Effector memory CD4-positive, alpha-beta T cell (primary cell): ENCODE results near the gene KCND1.

ENCODE experiments used
- DNase-seq, 3 donors: peaks; one replicate each; pipeline ENCODE4 v3.0.0-alpha.2; 2020
- H3K27ac ChIP-seq: 2 replicates; pipeline ENCODE4 v1.7.0; 2013; ENCODE audit warnings: mild to moderate bottlenecking, low read length, moderate library complexity; ENCODE audit not compliant: insufficient read depth, poor library complexity, severe bottlenecking
- H3K27me3 ChIP-seq: replicated peaks from 2 replicates; pipeline ENCODE4 v1.7.0; 2013; ENCODE audit warnings: mild to moderate bottlenecking, low read length; ENCODE audit not compliant: insufficient read depth, control insufficient read depth, poor library complexity, severe bottlenecking
- H3K36me3 ChIP-seq: 2 replicates; pipeline ENCODE4 v1.7.0; 2013; ENCODE audit warnings: mild to moderate bottlenecking, low read length, moderate library complexity; ENCODE audit not compliant: control insufficient read depth, insufficient read depth
- H3K4me1 ChIP-seq: 2 replicates; pipeline ENCODE4 v1.7.0; 2013; ENCODE audit warnings: low read length, mild to moderate bottlenecking; ENCODE audit not compliant: control insufficient read depth, insufficient read depth, poor library complexity, severe bottlenecking
- H3K4me3 ChIP-seq: 2 replicates; pipeline ENCODE4 v1.7.0; 2013; ENCODE audit warnings: low read length, low read depth, mild to moderate bottlenecking; ENCODE audit not compliant: insufficient read depth, poor library complexity, severe bottlenecking
- H3K9me3 ChIP-seq: 2 replicates; pipeline ENCODE4 v1.7.0; 2013; ENCODE audit warnings: mild to moderate bottlenecking, low read length, moderate library complexity; ENCODE audit not compliant: control insufficient read depth
- total RNA-seq, 3 donors: gene quantifications; one replicate each; lab custom pipeline; 2026; lab: John Stamatoyannopoulos, UW

Gene KCND1
- total RNA-seq = 0.69 to 2.9 (median 2.6) reads per million in 3 donors

- peaks cover 4% of the 10 kb centered on the region for H3K36me3 ChIP-seq
- no peak within 1 kb of the TSS for H3K27ac ChIP-seq
- no peak for DNase-seq
- H3K4me3 ChIP-seq = peak within 1 kb of the TSS; percentile 35
- no peaks in the 10 kb centered on the region for H3K4me1 ChIP-seq
- no peaks in the 10 kb centered on the region for H3K9me3 ChIP-seq
- H3K27me3 ChIP-seq = no peaks in the 10 kb centered on the region
Observed at GRCh38 chrX:48971249-48972219, at the start of gene KCND1. TSS of gene KCND1 (minus strand) at chrX:48971844. CDS start at chrX:48970271, 1,573 bp downstream.

DNA sequence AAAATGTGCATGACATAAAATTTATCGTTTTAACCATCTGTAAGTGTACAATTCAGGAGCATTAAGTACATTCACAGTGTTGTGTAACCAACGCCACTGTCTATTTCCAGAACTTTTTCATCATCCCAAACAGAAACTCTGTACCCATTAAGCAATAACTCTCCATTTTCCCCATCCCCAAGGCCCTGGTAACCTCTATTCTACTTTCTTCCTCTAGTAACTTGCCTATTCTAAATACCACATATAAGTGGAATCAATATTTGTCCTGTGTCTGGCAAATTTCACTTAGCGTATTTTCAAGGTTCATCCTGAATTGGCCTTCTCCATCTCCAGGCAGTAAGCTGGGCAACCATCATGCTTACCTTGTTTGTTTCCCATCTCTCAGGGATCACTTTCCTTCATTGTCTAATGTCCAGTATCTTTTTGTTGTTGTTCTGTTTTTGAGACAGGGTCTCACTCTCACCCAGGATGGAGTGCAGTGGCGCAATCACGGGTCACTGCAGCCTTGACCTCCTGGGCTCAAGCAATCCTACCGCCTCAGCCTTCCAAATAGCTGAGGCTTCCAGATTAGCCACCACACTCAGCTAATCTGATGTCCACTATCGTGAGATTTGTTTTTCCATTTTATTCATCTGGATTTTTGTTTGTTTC, 48.1 kb upstream of the KCND1 start:
- DNase-seq = no peak
- Histone ChIP-seq H3K27ac (no peak overlapping the region), H3K9me3 (no peaks in the 10 kb centered on the region), H3K4me3 (no peak overlapping the region), H3K36me3 (no peaks in the 10 kb centered on the region), H3K4me1 (no peaks in the 10 kb centered on the region), H3K27me3 (no peaks in the 10 kb centered on the region)

DNA sequence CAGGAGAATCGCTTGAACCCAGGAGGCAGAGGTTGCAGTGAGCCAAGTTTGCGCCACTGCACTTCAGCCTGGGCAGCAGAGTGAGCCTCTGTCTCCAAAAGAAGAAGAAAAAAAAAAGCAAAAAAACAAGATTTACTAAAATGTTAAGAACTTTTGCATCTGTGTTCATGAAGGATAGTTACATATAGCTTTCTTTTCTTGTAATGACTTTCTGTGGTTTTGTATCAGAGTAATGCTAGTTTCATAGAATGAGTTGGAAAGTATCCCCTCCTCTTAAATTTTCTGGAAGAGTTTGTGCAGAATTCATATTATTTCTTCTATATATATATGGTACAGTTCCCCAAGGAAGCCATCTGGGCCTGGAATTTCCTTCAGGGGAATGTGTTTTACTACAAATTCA, 47.4 kb upstream of the KCND1 start:
- no peak for DNase-seq
- no peaks in the 10 kb centered on the region for H3K36me3 ChIP-seq

GRCh38 chrX:49003696-49004095, 32.1 kb upstream of the KCND1 start:
- no peak for DNase-seq
- Histone ChIP-seq H3K4me1 (peaks cover 2% of the 10 kb centered on the region), H3K27ac (no peak overlapping the region), H3K27me3 (no peaks in the 10 kb centered on the region), H3K9me3 (no peaks in the 10 kb centered on the region), H3K36me3 (peaks cover under 1% of the 10 kb centered on the region), H3K4me3 (no peak overlapping the region)

More for the DNA sequence above, 47.4 kb upstream of the KCND1 start:
- Histone ChIP-seq H3K9me3 (no peaks in the 10 kb centered on the region), H3K27me3 (no peaks in the 10 kb centered on the region), H3K4me3 (no peak overlapping the region), H3K4me1 (no peaks in the 10 kb centered on the region), H3K27ac (no peak overlapping the region)

DNA sequence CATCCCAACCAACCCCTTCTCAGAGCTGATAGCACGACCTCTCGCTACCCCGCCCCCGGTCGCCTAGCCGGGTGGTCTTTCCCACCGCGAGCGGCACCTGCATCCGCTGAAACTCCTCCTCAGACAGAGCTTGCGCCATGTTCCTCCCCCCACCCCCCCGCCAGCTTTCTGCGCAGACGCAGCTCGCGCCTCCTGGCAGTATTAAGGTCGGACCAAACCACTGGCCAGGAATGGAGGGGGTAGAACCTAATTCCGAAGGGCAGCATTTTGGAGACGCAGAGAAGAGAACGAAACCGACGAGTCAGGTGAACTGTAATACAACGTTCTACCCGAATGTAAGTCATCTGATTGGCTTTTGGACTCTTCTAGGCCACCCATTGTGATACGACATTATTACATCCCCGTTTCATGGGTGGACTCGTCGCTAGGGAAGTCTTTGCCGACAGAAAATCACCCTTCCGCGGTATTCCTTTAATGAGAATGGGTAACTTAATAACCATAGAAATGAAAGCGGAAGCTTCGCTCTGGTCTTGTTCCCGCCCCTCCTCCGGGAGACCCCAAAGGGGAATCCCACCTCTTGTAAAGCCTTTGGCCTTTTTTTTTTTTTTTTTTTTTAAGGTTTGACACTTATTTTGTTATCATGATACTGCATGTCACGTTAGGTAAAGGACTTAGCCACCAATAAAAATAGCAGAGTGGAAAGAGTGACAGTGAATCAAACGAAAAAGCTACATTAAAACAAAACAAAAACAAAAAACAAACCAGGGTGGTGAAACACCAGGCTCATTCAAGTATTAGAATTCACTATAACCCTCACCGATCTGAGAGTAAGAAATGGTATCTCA, 30.7 kb upstream of the KCND1 start, which contains the start of gene GRIPAP1:
Gene GRIPAP1, minus strand, starts transcription at position 174 of the 845 bp plus-strand sequence. Its CDS starts 35 bp downstream, at position 139.
- H3K4me3 ChIP-seq = peak within 1 kb of the TSS; percentile 87
- DNase-seq = peak; percentile 68 to 73 (median 70)
- H3K9me3 ChIP-seq = no peaks in the 10 kb centered on the region
- no peaks in the 10 kb centered on the region for H3K27me3 ChIP-seq
- H3K36me3 ChIP-seq = peaks cover 9% of the 10 kb centered on the region
- peaks cover 2% of the 10 kb centered on the region for H3K4me1 ChIP-seq
- H3K27ac ChIP-seq = peak within 1 kb of the TSS; percentile 94

- no peaks in the 10 kb centered on the region for H3K9me3 ChIP-seq
- peak overlapping the region; percentile 87 for H3K4me3 ChIP-seq
- peak overlapping the region; percentile 94 for H3K27ac ChIP-seq
- DNase-seq = peak; percentile 52 to 59 (median 56)
- H3K4me1 ChIP-seq = peaks cover 2% of the 10 kb centered on the region
- no peaks in the 10 kb centered on the region for H3K27me3 ChIP-seq
- peaks cover 13% of the 10 kb centered on the region for H3K36me3 ChIP-seq
Observed at GRCh38 chrX:49001521-49002090, 30.0 kb upstream of the KCND1 start.

- Histone ChIP-seq H3K36me3 (peaks cover 13% of the 10 kb centered on the region), H3K27me3 (no peaks in the 10 kb centered on the region), H3K9me3 (no peaks in the 10 kb centered on the region), H3K4me1 (peaks cover 2% of the 10 kb centered on the region), H3K4me3 (no peak overlapping the region), H3K27ac (peak overlapping the region; percentile 94)
- no peak for DNase-seq
Observed at GRCh38 chrX:49000636-49001035, 29.0 kb upstream of the KCND1 start.

GRCh38 chrX:48999030-48999429, 27.4 kb upstream of the KCND1 start:
- H3K9me3 ChIP-seq = no peaks in the 10 kb centered on the region
- H3K36me3 ChIP-seq = peaks cover 19% of the 10 kb centered on the region
- peaks cover 2% of the 10 kb centered on the region for H3K4me1 ChIP-seq
- H3K4me3 ChIP-seq = no peak overlapping the region
- DNase-seq = no peak
- no peaks in the 10 kb centered on the region for H3K27me3 ChIP-seq
- H3K27ac ChIP-seq = no peak overlapping the region

DNA sequence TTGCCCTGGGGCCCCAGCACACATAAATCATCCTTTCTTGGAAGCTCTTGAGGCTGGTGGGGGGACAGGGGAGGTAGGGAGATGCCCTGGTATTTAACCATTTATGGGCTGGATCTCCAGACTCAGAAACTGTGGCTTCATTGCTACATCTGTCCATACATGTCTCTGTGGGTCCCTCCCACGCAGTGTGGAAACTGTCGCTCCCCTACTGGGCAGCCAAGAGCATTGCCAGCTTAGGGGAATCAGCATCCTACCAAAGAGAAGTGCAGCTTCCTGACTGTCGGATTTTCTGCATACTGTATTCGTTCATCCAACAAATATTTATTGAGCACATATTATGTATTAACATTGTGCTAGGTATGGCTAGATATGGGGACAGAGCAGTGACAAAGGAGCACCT, 26.7 kb upstream of the KCND1 start:
- DNase-seq = no peak
- peaks cover 19% of the 10 kb centered on the region for H3K36me3 ChIP-seq
- no peaks in the 10 kb centered on the region for H3K27me3 ChIP-seq
- H3K4me3 ChIP-seq = no peak overlapping the region
- peaks cover 2% of the 10 kb centered on the region for H3K4me1 ChIP-seq
- no peak overlapping the region for H3K27ac ChIP-seq
- no peaks in the 10 kb centered on the region for H3K9me3 ChIP-seq
